ENCODE results near the gene CYP4F8.

The CYP4F8 gene

DNA sequence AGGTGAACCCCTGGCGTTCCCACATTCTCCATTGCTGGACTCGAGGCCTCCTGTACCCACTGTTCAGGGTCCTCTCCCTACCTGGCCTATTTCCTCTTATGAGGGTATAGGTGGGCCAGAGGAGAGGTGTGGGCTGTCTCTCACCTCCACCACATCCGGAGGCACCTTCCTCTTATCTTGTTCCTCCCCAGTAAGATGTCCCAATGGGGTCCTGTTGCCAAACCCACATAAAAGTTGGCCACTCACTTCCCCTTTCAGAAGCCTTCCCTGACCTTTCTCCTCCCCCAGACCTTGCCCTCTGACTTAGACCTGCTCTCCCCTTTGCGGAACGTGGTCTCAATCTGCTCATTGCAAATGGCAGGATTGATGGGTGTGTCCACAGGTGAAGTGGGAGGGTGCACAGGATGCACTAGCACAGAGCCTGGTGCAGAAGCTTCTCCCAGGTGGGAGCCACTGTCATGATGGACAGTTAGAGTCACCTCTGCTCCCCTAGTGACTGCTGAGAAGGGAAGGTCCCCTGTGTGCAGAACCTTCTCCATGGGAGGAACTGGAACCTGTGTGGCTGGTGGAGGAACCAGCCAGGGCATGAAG is 27.0 kb downstream of the CYP4F8 start:
- Histone ChIP-seq H3K27me3 (ENCODE audit: insufficient read depth, low read length, poor library complexity) (no peaks in the 10 kb centered on the region), H3K9ac (ENCODE audit: low read depth, low read length) (no peak overlapping the region), H4K20me1 (ENCODE audit: insufficient read depth, low read length) (no peaks in the 10 kb centered on the region; the same call in 1 of the 2 replicates), H3K4me3 (ENCODE audit: low read depth in 1 of 2, low read length in 2 of 2) (no peak overlapping the region), H3K4me1 (ENCODE audit: insufficient read depth, low read length) (no peaks in the 10 kb centered on the region), H3K4me2 (ENCODE audit: insufficient read depth, low read length) (no peak overlapping the region), H2AFZ (ENCODE audit: low read depth, low read length) (no peak overlapping the region), H3K36me3 (ENCODE audit: insufficient read depth, low read length) (no peaks in the 10 kb centered on the region), H3K9me3 (ENCODE audit: insufficient read depth, low read length, severe bottlenecking) (no peaks in the 10 kb centered on the region), H3K79me2 (ENCODE audit: insufficient read depth, low read length) (no peaks in the 10 kb centered on the region), H3K27ac (ENCODE audit: low read length) (no peak overlapping the region)
- TF ChIP-seq EZH2 (IDR thresholded peaks at IDR 0.05; ENCODE audit: borderline replicate concordance, low read depth, low read length, severe bottlenecking) (no peak), CTCF (IDR thresholded peaks at IDR 0.05; ENCODE audit: borderline replicate concordance, extremely low read depth, low read length, poor library complexity, severe bottlenecking) (no peak)
- DNase-seq: no peak
- no peak for ATAC-seq (ENCODE audit: insufficient read depth, low read depth)

DNA sequence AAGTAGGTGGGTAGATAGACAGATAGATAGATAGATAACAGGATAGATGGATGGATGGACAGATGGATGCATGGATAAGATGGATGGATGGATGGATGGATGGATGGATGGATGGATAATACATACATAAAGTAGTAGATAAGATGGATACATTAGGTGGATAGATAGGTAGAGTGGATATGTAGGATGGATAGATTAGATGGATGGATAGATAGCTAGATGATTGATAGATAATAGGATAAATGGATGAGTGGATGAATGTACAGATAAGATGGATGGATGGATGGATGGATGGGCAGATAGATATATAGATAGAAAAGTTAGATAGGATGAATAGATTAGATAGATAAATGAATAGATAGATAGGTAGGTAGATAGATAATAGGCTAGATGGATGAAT is 27.8 kb downstream of the CYP4F8 start:
- no peak overlapping the region for H3K4me3 ChIP-seq (ENCODE audit: low read depth in 1 of 2, low read length in 2 of 2)
- no peaks in the 10 kb centered on the region for H3K79me2 ChIP-seq (ENCODE audit: insufficient read depth, low read length)
- no peak overlapping the region for H3K9ac ChIP-seq (ENCODE audit: low read depth, low read length)
- no peak overlapping the region for H3K27ac ChIP-seq (ENCODE audit: low read length)
- H4K20me1 ChIP-seq (ENCODE audit: insufficient read depth, low read length): no peaks in the 10 kb centered on the region; the same call in 1 of the 2 replicates
- H3K4me2 ChIP-seq (ENCODE audit: insufficient read depth, low read length): no peak overlapping the region
- no peaks in the 10 kb centered on the region for H3K9me3 ChIP-seq (ENCODE audit: insufficient read depth, low read length, severe bottlenecking)
- H3K4me1 ChIP-seq (ENCODE audit: insufficient read depth, low read length): no peaks in the 10 kb centered on the region
- H3K36me3 ChIP-seq (ENCODE audit: insufficient read depth, low read length): no peaks in the 10 kb centered on the region
- no peak overlapping the region for H2AFZ ChIP-seq (ENCODE audit: low read depth, low read length)
- TF ChIP-seq EZH2 (IDR thresholded peaks at IDR 0.05; ENCODE audit: borderline replicate concordance, low read depth, low read length, severe bottlenecking) (no peak), CTCF (IDR thresholded peaks at IDR 0.05; ENCODE audit: borderline replicate concordance, extremely low read depth, low read length, poor library complexity, severe bottlenecking) (no peak)
- H3K27me3 ChIP-seq (ENCODE audit: insufficient read depth, low read length, poor library complexity): no peaks in the 10 kb centered on the region
- ATAC-seq (ENCODE audit: insufficient read depth, low read depth): no peak
- no peak for DNase-seq

- no peaks in the 10 kb centered on the region for H3K4me1 ChIP-seq (ENCODE audit: insufficient read depth, low read length)
- H4K20me1 ChIP-seq (ENCODE audit: insufficient read depth, low read length): no peaks in the 10 kb centered on the region; the same call in 1 of the 2 replicates
- no peak overlapping the region for H3K27ac ChIP-seq (ENCODE audit: low read length)
- no peaks in the 10 kb centered on the region for H3K36me3 ChIP-seq (ENCODE audit: insufficient read depth, low read length)
- no peaks in the 10 kb centered on the region for H3K27me3 ChIP-seq (ENCODE audit: insufficient read depth, low read length, poor library complexity)
- DNase-seq: no peak
- no peak for ATAC-seq (ENCODE audit: insufficient read depth, low read depth)
- no peak overlapping the region for H3K9ac ChIP-seq (ENCODE audit: low read depth, low read length)
- H3K9me3 ChIP-seq (ENCODE audit: insufficient read depth, low read length, severe bottlenecking): no peaks in the 10 kb centered on the region
- no peak overlapping the region for H2AFZ ChIP-seq (ENCODE audit: low read depth, low read length)
- TF ChIP-seq EZH2 (IDR thresholded peaks at IDR 0.05; ENCODE audit: borderline replicate concordance, low read depth, low read length, severe bottlenecking) (no peak), CTCF (IDR thresholded peaks at IDR 0.05; ENCODE audit: borderline replicate concordance, extremely low read depth, low read length, poor library complexity, severe bottlenecking) (no peak)
- no peak overlapping the region for H3K4me2 ChIP-seq (ENCODE audit: insufficient read depth, low read length)
- no peak overlapping the region for H3K4me3 ChIP-seq (ENCODE audit: low read depth in 1 of 2, low read length in 2 of 2)
- H3K79me2 ChIP-seq (ENCODE audit: insufficient read depth, low read length): no peaks in the 10 kb centered on the region
Measured at GRCh38 chr19:15643387-15643786, 28.4 kb downstream of the CYP4F8 start.
